Activated B cell treated with CpG ODN at 0.5 μM for 24 hours (primary cell): ENCODE data around the gene EML3. TPM values are rescaled to one million over a fixed set of nuclear protein-coding genes. Genes with fewer than 3 reads are reported as not detected.
A peak's percentile ranks its signal among the peaks of the same experiment; 100 is the strongest.

ENCODE experiments used
- ATAC-seq: fragments of 200-7000 bp; cut with Tn5 transposase; one replicate; pipeline ENCODE4 v1.10.0; 2021; ENCODE audit warnings: low read depth, mild to moderate bottlenecking, moderate library complexity
- CTCF ChIA-PET: fragments of 350-600 bp; sonication (Branson Sonifier 250); formaldehyde crosslinking; loops from one replicate; lab custom pipeline; 2021; ENCODE audit warnings: antibody characterized with exemption; lab: Charles Lee
- POLR2A ChIA-PET: fragments of 350-600 bp; sonication (Branson Sonifier 250); formaldehyde crosslinking; loops from one replicate; lab custom pipeline; 2021; ENCODE audit warnings: antibody characterized with exemption; lab: Charles Lee
- DNase-seq: peaks from one replicate; pipeline ENCODE4 v3.0.0; 2022
- H3K27ac Mint-ChIP-seq: one replicate; pipeline ENCODE4 v1.8.0; 2020; ENCODE audit warnings: mixed read lengths
- H3K27me3 Mint-ChIP-seq: one replicate; pipeline ENCODE4 v1.8.0; 2021; ENCODE audit warnings: mixed read lengths
- H3K36me3 Mint-ChIP-seq: one replicate; pipeline ENCODE4 v1.8.0; 2021; ENCODE audit warnings: low read depth, mixed read lengths
- H3K4me1 Mint-ChIP-seq: one replicate; pipeline ENCODE4 v1.8.0; 2021; ENCODE audit warnings: mixed read lengths
- H3K4me3 Mint-ChIP-seq: one replicate; pipeline ENCODE4 v1.8.0; 2020; ENCODE audit warnings: mild to moderate bottlenecking, mixed read lengths
- H3K9me3 Mint-ChIP-seq: one replicate; pipeline ENCODE4 v1.8.0; 2020; ENCODE audit warnings: mixed read lengths
- intact Hi-C: fragments of 100-400 bp; cut with micrococcal nuclease; formaldehyde crosslinking; loops from one replicate; pipeline ENCODE4 v1.15.1; 2024
- total RNA-seq: library from RNA; stranded (reverse); gene quantifications from 2 replicates; pipeline ENCODE4 v1.2.3, GENCODE V29; 2022
- TF ChIP-seq, protein P1 (sequence below): fragments of 200-600 bp; IDR thresholded peaks from one replicate; pipeline ENCODE4 v1.8.0; 2022; ENCODE audit warnings: antibody characterized with exemption, mild to moderate bottlenecking

Gene EML3
- total RNA-seq, 1 donor from 2014 or later = 128 TPM

DNA sequence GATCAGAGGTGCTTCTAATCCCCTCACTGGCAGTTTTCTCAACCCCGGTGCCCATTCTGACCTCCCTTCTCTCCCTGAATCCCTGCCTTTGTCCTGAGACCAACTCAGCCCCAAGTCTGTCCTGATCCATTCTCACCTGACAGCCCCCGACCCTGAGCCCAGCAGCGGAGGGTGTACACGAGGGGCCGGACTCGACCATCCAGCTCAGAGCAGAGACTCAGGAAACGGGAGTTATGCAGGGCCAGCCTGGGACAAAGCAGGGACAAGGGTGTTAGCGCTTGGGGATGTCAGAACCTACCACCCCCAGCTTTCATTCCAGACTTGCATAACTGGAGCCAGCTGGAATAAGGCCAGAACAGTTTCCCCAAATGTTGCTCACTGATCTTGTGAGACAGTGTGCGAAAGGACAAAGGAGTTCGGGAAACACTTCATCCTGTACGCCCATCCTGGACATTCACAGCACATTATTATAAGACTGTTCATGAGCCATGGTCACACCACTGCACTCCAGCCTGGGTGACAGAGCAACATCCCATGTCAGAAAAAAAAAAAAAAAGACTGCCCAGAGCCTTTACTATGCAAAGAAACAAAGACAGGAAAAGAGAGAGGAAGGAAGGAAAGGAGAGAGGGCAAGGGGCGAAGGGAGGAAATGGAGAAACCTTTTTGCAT, 35.4 kb downstream of the EML3 start:
- ATAC-seq (no peak), DNase-seq (no peak)
- ChIA-PET POLR2A (interaction anchor here (0.6 to 1.1 kb wide), 3 partner anchors 14 to 70 kb away, joined by 3 to 4 read pairs (median 3); partner anchors contain the start of genes GANAB and TUT1), CTCF (interaction anchor here (0.5 kb wide), 1 partner anchor 36 kb away, joined by 3 read pairs; the partner anchor contains the start of gene ROM1)
- peaks cover 29% of the 10 kb centered on the region for H3K4me1 Mint-ChIP-seq
- peaks cover 63% of the 10 kb centered on the region for H3K36me3 Mint-ChIP-seq
- no peaks in the 10 kb centered on the region for H3K9me3 Mint-ChIP-seq
- no peaks in the 10 kb centered on the region for H3K27me3 Mint-ChIP-seq
- TF ChIP-seq, protein P1, sequence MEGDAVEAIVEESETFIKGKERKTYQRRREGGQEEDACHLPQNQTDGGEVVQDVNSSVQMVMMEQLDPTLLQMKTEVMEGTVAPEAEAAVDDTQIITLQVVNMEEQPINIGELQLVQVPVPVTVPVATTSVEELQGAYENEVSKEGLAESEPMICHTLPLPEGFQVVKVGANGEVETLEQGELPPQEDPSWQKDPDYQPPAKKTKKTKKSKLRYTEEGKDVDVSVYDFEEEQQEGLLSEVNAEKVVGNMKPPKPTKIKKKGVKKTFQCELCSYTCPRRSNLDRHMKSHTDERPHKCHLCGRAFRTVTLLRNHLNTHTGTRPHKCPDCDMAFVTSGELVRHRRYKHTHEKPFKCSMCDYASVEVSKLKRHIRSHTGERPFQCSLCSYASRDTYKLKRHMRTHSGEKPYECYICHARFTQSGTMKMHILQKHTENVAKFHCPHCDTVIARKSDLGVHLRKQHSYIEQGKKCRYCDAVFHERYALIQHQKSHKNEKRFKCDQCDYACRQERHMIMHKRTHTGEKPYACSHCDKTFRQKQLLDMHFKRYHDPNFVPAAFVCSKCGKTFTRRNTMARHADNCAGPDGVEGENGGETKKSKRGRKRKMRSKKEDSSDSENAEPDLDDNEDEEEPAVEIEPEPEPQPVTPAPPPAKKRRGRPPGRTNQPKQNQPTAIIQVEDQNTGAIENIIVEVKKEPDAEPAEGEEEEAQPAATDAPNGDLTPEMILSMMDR = no peak
- H3K27ac Mint-ChIP-seq = peak overlapping the region; percentile 56
- H3K4me3 Mint-ChIP-seq = no peak overlapping the region
- intact Hi-C loops = no loop called here

DNA sequence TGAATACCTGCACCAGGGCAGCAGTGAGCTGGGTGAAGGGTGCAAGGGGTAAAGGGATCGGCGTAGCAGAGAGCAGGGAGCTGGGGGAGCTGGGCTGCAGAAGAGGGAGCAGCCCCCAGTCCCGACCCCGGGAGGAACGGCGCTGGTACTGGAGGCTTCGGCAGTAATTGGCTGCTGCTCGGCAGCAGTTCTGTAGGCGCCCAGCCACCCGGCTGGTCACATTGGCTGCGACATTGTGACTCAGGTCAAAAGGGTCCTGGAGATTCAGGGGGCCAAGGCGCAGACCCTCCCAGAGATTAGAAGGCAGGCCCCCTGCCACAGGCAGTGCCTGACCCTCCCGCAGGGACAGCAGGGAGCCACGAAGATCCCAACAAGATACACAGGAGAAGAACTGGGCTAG, 36.7 kb downstream of the EML3 start:
- TF ChIP-seq, protein P1 = no peak
- no peak for DNase-seq
- Mint-ChIP-seq H3K36me3 (peaks cover 67% of the 10 kb centered on the region), H3K27me3 (no peaks in the 10 kb centered on the region), H3K27ac (no peak overlapping the region), H3K9me3 (no peaks in the 10 kb centered on the region), H3K4me3 (no peak overlapping the region), H3K4me1 (peaks cover 43% of the 10 kb centered on the region)
- intact Hi-C loops = no loop called here
- ChIA-PET POLR2A (interaction anchor here (1.1 kb wide), 1 partner anchor 89 kb away, joined by 4 read pairs; the partner anchor contains the start of genes C11orf98 and CSKMT), CTCF (no interaction called here)
- no peak for ATAC-seq

DNA sequence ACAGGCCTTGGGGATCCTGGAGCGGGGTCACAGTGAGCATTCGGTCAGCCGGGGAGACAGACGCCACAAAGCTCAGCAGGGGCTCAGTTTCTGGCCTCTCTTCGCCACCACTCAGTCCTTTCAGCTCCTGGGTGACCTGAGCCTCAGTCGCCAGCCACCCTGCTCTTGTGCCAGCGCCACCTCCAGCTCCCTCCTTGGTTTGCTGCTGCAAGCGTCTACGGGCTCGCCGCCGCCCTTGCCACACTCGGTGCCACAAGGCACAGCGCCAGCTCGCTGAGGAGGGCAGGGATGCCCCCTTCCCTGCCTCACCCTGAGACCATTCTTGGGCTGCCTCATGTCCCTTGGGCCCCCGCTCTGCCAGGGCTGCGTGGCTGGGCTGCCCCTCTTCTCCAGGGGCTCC, 37.4 kb downstream of the EML3 start:
- DNase-seq (no peak), ATAC-seq (no peak)
- Mint-ChIP-seq H3K36me3 (peaks cover 70% of the 10 kb centered on the region), H3K4me1 (peaks cover 46% of the 10 kb centered on the region), H3K27ac (no peak overlapping the region), H3K4me3 (peak overlapping the region; percentile 97), H3K27me3 (no peaks in the 10 kb centered on the region), H3K9me3 (no peaks in the 10 kb centered on the region)
- TF ChIP-seq, protein P1 = no peak
- intact Hi-C loops = no loop called here
- ChIA-PET POLR2A (interaction anchor here (0.6 to 4.8 kb wide), 15 partner anchors 16 to 1584 kb away, joined by 3 to 121 read pairs (median 8); partner anchors contain the start of genes B3GAT3, C11orf98, CSKMT and EML3), CTCF (interaction anchor here (1.2 kb wide), 1 partner anchor 150 kb away, joined by 4 read pairs; no protein-coding TSS in a partner anchor)

DNA sequence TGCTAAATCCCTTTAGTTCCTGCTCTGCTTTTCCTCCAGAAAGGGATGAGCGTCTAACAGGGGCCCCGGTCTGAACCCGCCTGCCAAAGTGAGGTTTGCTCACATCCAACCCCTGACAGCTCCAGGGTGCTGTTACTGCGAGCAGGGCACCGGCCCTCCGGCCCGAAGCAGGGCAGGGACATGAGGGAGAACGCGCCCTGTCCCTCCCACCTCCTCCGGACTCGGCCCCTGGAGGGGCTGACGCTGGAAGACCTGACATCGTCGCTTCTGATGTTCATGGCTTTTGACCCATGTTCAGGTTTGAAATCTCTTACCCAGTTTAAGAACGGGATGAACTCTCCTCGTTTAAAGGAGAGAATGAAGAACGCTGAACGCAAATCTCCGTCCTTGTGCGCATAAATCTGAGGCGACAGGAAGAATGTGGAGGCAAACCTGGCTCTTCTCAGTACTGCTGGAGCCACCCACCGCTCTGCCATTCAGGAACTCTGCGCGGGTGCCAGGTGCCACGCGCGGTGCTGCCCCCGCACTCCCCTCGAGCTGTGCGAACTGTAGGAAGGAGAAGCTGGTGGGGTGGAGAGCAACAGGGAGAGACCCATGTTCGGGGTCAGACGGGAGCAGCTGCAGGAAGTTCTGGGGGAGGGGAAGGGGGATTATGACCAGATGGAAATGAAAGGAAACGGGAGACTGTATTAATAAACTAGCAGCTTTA, 38.1 kb downstream of the EML3 start:
- H3K9me3 Mint-ChIP-seq = no peaks in the 10 kb centered on the region
- H3K36me3 Mint-ChIP-seq = peaks cover 77% of the 10 kb centered on the region
- intact Hi-C loops = loop anchor here (1.0 to 5.0 kb wide), 7 partner anchors 17 to 258 kb away; partner anchors contain the start of genes EML3, STX5, TEX54 and TUT1

More for the DNA sequence above, 38.1 kb downstream of the EML3 start:
- TF ChIP-seq, protein P1 = no peak
- Mint-ChIP-seq H3K27me3 (no peaks in the 10 kb centered on the region), H3K4me1 (peaks cover 50% of the 10 kb centered on the region), H3K27ac (peak overlapping the region; percentile 94), H3K4me3 (peak overlapping the region; percentile 97)
- ATAC-seq (no peak), DNase-seq (no peak)
- CTCF ChIA-PET = interaction anchor here (0.9 to 1.4 kb wide), 5 partner anchors 17 to 150 kb away, joined by 3 to 4 read pairs (median 4); partner anchors contain the start of gene TUT1
- POLR2A ChIA-PET = interaction anchor here (0.6 to 4.8 kb wide), 47 partner anchors 9 to 1584 kb away, joined by 3 to 121 read pairs (median 6); partner anchors contain the start of genes AHNAK, B3GAT3, C11orf98 and CSKMT
